Fibroblast of lung (primary cell): Measurements from ENCODE around the gene LELP1. TPM values are rescaled to one million over a fixed set of nuclear protein-coding genes. Genes with fewer than 3 reads are reported as not detected.

ENCODE experiments used
- DNase-seq, 2 donors: peaks; one replicate each; pipeline versions ENCODE4 v3.0.0 to v3.0.0-alpha.2; 2010; ENCODE audit warnings: low read depth in 2 of 2
- H2AFZ ChIP-seq: 2 replicates; pipeline ENCODE4 v1.5.1; 2012; ENCODE audit warnings: low read length, control low read depth, inconsistent platforms
- H3K27ac ChIP-seq: 2 replicates; pipeline ENCODE4 v1.5.1; 2011; ENCODE audit warnings: low read length, control low read depth; ENCODE audit not compliant: insufficient read depth
- H3K27me3 ChIP-seq: 2 replicates; pipeline ENCODE4 v1.5.1; 2011; ENCODE audit warnings: mild to moderate bottlenecking, low read length; ENCODE audit not compliant: control insufficient read depth, insufficient read depth
- H3K36me3 ChIP-seq: 2 replicates; pipeline ENCODE4 v1.5.1; 2011; ENCODE audit warnings: low read length; ENCODE audit not compliant: control insufficient read depth, insufficient read depth
- H3K4me1 ChIP-seq: 2 replicates; pipeline ENCODE4 v1.5.1; 2011; ENCODE audit warnings: low read length; ENCODE audit not compliant: control insufficient read depth, insufficient read depth; ENCODE audit errors: extremely low read depth
- H3K4me2 ChIP-seq: 2 replicates; pipeline ENCODE4 v1.5.1; 2011; ENCODE audit warnings: low read length, control low read depth; ENCODE audit not compliant: insufficient read depth; ENCODE audit errors: extremely low read depth
- H3K4me3 ChIP-seq, 4 experiments: fragments of 200-600 bp in 1 of 4; sonication (generic) in 1 of 4; replicated peaks in 1 of 4; 2 replicates each; pipeline ENCODE4 v1.5.1; 2011 to 2016; ENCODE audit warnings: low read length in 4 of 4, low read depth in 3 of 4, mild to moderate bottlenecking in 3 of 4, control low read depth in 2 of 4, inconsistent platforms in 1 of 4, mixed read lengths in 1 of 4; ENCODE audit not compliant: insufficient read depth in 1 of 4; ENCODE audit errors: control extremely low read depth in 1 of 4
- H3K79me2 ChIP-seq: 2 replicates; pipeline ENCODE4 v1.5.1; 2012; ENCODE audit warnings: mild to moderate bottlenecking, low read length, inconsistent platforms; ENCODE audit not compliant: control insufficient read depth, insufficient read depth
- H3K9ac ChIP-seq: 2 replicates; pipeline ENCODE4 v1.5.1; 2011; ENCODE audit warnings: mild to moderate bottlenecking, low read length, control low read depth; ENCODE audit not compliant: insufficient read depth
- H3K9me3 ChIP-seq: 2 replicates; pipeline ENCODE4 v1.5.1; 2012; ENCODE audit warnings: low read depth, low read length; ENCODE audit not compliant: control insufficient read depth, insufficient read depth
- H4K20me1 ChIP-seq: 2 replicates; pipeline ENCODE4 v1.5.1; 2011; ENCODE audit warnings: low read length; ENCODE audit not compliant: control insufficient read depth, insufficient read depth; ENCODE audit errors: extremely low read depth
- CTCF ChIP-seq, 2 donors: IDR thresholded peaks in 1 of 2; conservative IDR thresholded peaks in 1 of 2; 1 replicate in 1 of 2; 2 replicates in 1 of 2; pipeline ENCODE4 v1.5.1; 2011 to 2012; ENCODE audit warnings: low read length in 2 of 2, control low read depth in 1 of 2, inconsistent platforms in 1 of 2, low read depth in 1 of 2, mild to moderate bottlenecking in 1 of 2
- EZH2 ChIP-seq: IDR thresholded peaks from 2 replicates; pipeline ENCODE4 v1.5.1; 2012; ENCODE audit warnings: low read length, control low read depth, mild to moderate bottlenecking; ENCODE audit errors: missing control alignments
- polyA plus RNA-seq, 2 donors: library from polyadenylated mRNA; depleted of rRNA in 1 of 2; stranded (reverse) in 1 of 2; unstranded in 1 of 2; fragments of >200 nt; gene quantifications; 2 replicates each; pipeline ENCODE4 v1.2.1, GENCODE V29; 2011 to 2012; ENCODE audit warnings: missing spikeins in 1 of 2
- total RNA-seq: library from RNA; depleted of rRNA; stranded (reverse); fragments of >200 nt; gene quantifications from 2 replicates; pipeline ENCODE4 v1.2.1, GENCODE V29; 2014

The LELP1 gene
- total and polyA plus RNA-seq, 2 donors (not counting 1 experiment from before 2014, with no cell fraction given), result not detected

GRCh38 chr1:153210206-153210605, 7.0 kb downstream of the LELP1 start:
- no peaks in the 10 kb centered on the region for H4K20me1 ChIP-seq
- H3K4me1 ChIP-seq, result no peaks in the 10 kb centered on the region
- no peaks in the 10 kb centered on the region for H3K36me3 ChIP-seq
- H3K9me3 ChIP-seq, result no peaks in the 10 kb centered on the region
- TF ChIP-seq CTCF (conservative IDR thresholded peaks at IDR 0.05 in 1 of 2, IDR thresholded peaks at IDR 0.05 in 1 of 2; ENCODE audit: low read depth in 1 of 2, low read length in 2 of 2), result no peak
- TF ChIP-seq EZH2, result no peak
- DNase-seq, result no peak
- no peak overlapping the region for H3K4me2 ChIP-seq
- no peak overlapping the region for H2AFZ ChIP-seq
- no peaks in the 10 kb centered on the region for H3K27me3 ChIP-seq
- H3K79me2 ChIP-seq, result no peaks in the 10 kb centered on the region
- H3K4me3 ChIP-seq, result no peak overlapping the region
- H3K9ac ChIP-seq, result no peak overlapping the region
- H3K27ac ChIP-seq, result no peak overlapping the region

GRCh38 chr1:153212201-153212600, 9.0 kb downstream of the LELP1 start:
- Histone ChIP-seq H3K9me3 (no peaks in the 10 kb centered on the region), H3K4me3 (no peak overlapping the region)
- DNase-seq, result no peak

GRCh38 chr1:153213519-153213918, 10.3 kb downstream of the LELP1 start:
- no peak overlapping the region for H3K4me2 ChIP-seq
- no peaks in the 10 kb centered on the region for H3K79me2 ChIP-seq
- H3K9ac ChIP-seq, result no peak overlapping the region
- no peaks in the 10 kb centered on the region for H4K20me1 ChIP-seq
- no peaks in the 10 kb centered on the region for H3K27me3 ChIP-seq
- H3K27ac ChIP-seq, result no peak overlapping the region
- no peaks in the 10 kb centered on the region for H3K4me1 ChIP-seq
- H3K36me3 ChIP-seq, result no peaks in the 10 kb centered on the region
- no peaks in the 10 kb centered on the region for H3K9me3 ChIP-seq
- H2AFZ ChIP-seq, result no peak overlapping the region
- TF ChIP-seq EZH2 (no peak), CTCF (conservative IDR thresholded peaks at IDR 0.05 in 1 of 2, IDR thresholded peaks at IDR 0.05 in 1 of 2; ENCODE audit: low read depth in 1 of 2, low read length in 2 of 2) (no peak)
- no peak overlapping the region for H3K4me3 ChIP-seq
- no peak for DNase-seq

More at GRCh38 chr1:153212201-153212600, 9.0 kb downstream of the LELP1 start:
- no peak overlapping the region for H3K27ac ChIP-seq
- no peak overlapping the region for H2AFZ ChIP-seq
- no peak overlapping the region for H3K4me2 ChIP-seq
- no peaks in the 10 kb centered on the region for H3K36me3 ChIP-seq
- H3K9ac ChIP-seq, result no peak overlapping the region
- H3K27me3 ChIP-seq, result no peaks in the 10 kb centered on the region
- H3K4me1 ChIP-seq, result no peaks in the 10 kb centered on the region
- no peaks in the 10 kb centered on the region for H3K79me2 ChIP-seq
- TF ChIP-seq CTCF (conservative IDR thresholded peaks at IDR 0.05 in 1 of 2, IDR thresholded peaks at IDR 0.05 in 1 of 2; ENCODE audit: low read depth in 1 of 2, low read length in 2 of 2) (no peak), EZH2 (no peak)
- no peaks in the 10 kb centered on the region for H4K20me1 ChIP-seq
